ENCODE data around the gene SHD.

SHD gene

GRCh38 chr19:4292515-4292914 lies 13.4 kb downstream of the SHD start:
- no peak for DNase-seq
- in situ Hi-C loops (cut with HindIII; ENCODE audit: low pct_ligation_motif_present, low pct_unique_long_range_greater_than_20kb, low sequenced_read_pairs) = no loop called here

- in situ Hi-C loops (cut with HindIII; ENCODE audit: low pct_ligation_motif_present, low pct_unique_long_range_greater_than_20kb, low sequenced_read_pairs) = no loop called here
These were observed 15.3 kb downstream of the SHD start for GRCh38 chr19:4294389-4294788.

GRCh38 chr19:4295972-4296771 lies 17.1 kb downstream of the SHD start:
- DNase-seq = no peak
- in situ Hi-C loops (cut with HindIII; ENCODE audit: low pct_ligation_motif_present, low pct_unique_long_range_greater_than_20kb, low sequenced_read_pairs) = no loop called here

More at GRCh38 chr19:4294389-4294788, 15.3 kb downstream of the SHD start:
- no peak for DNase-seq

- in situ Hi-C loops (cut with HindIII; ENCODE audit: low pct_ligation_motif_present, low pct_unique_long_range_greater_than_20kb, low sequenced_read_pairs) = no loop called here
- no peak for DNase-seq
These were observed 19.1 kb downstream of the SHD start for GRCh38 chr19:4297901-4298809.

- DNase-seq = no peak
- in situ Hi-C loops (cut with HindIII; ENCODE audit: low pct_ligation_motif_present, low pct_unique_long_range_greater_than_20kb, low sequenced_read_pairs) = no loop called here
These were observed 19.9 kb downstream of the SHD start for GRCh38 chr19:4298810-4299550.

- in situ Hi-C loops (cut with HindIII; ENCODE audit: low pct_ligation_motif_present, low pct_unique_long_range_greater_than_20kb, low sequenced_read_pairs) = no loop called here
These were observed 21.5 kb downstream of the SHD start for GRCh38 chr19:4300589-4300988.

GRCh38 chr19:4301590-4302242 lies 22.6 kb downstream of the SHD start:
- in situ Hi-C loops (cut with HindIII; ENCODE audit: low pct_ligation_motif_present, low pct_unique_long_range_greater_than_20kb, low sequenced_read_pairs) = no loop called here

More at GRCh38 chr19:4300589-4300988, 21.5 kb downstream of the SHD start:
- DNase-seq = no peak

GRCh38 chr19:4302243-4302640 lies 23.2 kb downstream of the SHD start, which contains the start of gene TMIGD2:
Gene TMIGD2, minus strand, starts transcription at chr19:4302389. Its CDS starts 4 bp downstream, at chr19:4302385.
- in situ Hi-C loops (cut with HindIII; ENCODE audit: low pct_ligation_motif_present, low pct_unique_long_range_greater_than_20kb, low sequenced_read_pairs) = no loop called here
- no peak for DNase-seq

More at GRCh38 chr19:4301590-4302242, 22.6 kb downstream of the SHD start:
- DNase-seq = no peak

GRCh38 chr19:4303819-4304537 lies 24.9 kb downstream of the SHD start:
- in situ Hi-C loops (cut with HindIII; ENCODE audit: low pct_ligation_motif_present, low pct_unique_long_range_greater_than_20kb, low sequenced_read_pairs) = no loop called here
- no peak for DNase-seq

GRCh38 chr19:4304538-4305256 lies 25.6 kb downstream of the SHD start, which contains the start of gene FSD1:
Gene FSD1, plus strand, starts transcription at chr19:4304598. Its CDS starts 149 bp downstream, at chr19:4304747.
- in situ Hi-C loops (cut with HindIII; ENCODE audit: low pct_ligation_motif_present, low pct_unique_long_range_greater_than_20kb, low sequenced_read_pairs) = no loop called here
- peak; percentile 53 for DNase-seq

- DNase-seq = no peak
- in situ Hi-C loops (cut with HindIII; ENCODE audit: low pct_ligation_motif_present, low pct_unique_long_range_greater_than_20kb, low sequenced_read_pairs) = no loop called here
These were observed 26.2 kb downstream of the SHD start for GRCh38 chr19:4305257-4305612.

GRCh38 chr19:4305659-4306058 lies 26.6 kb downstream of the SHD start:
- no peak for DNase-seq
- in situ Hi-C loops (cut with HindIII; ENCODE audit: low pct_ligation_motif_present, low pct_unique_long_range_greater_than_20kb, low sequenced_read_pairs) = no loop called here

- no peak for DNase-seq
- in situ Hi-C loops (cut with HindIII; ENCODE audit: low pct_ligation_motif_present, low pct_unique_long_range_greater_than_20kb, low sequenced_read_pairs) = no loop called here
These were observed 31.4 kb downstream of the SHD start for GRCh38 chr19:4310247-4311121.

GRCh38 chr19:4313847-4314490 lies 34.9 kb downstream of the SHD start:
- in situ Hi-C loops (cut with HindIII; ENCODE audit: low pct_ligation_motif_present, low pct_unique_long_range_greater_than_20kb, low sequenced_read_pairs) = no loop called here

GRCh38 chr19:4316956-4317355 lies 37.9 kb downstream of the SHD start:
- no peak for DNase-seq
- in situ Hi-C loops (cut with HindIII; ENCODE audit: low pct_ligation_motif_present, low pct_unique_long_range_greater_than_20kb, low sequenced_read_pairs) = no loop called here

More at GRCh38 chr19:4313847-4314490, 34.9 kb downstream of the SHD start:
- DNase-seq = no peak

GRCh38 chr19:4318460-4318859 lies 39.4 kb downstream of the SHD start:
- no peak for DNase-seq
- in situ Hi-C loops (cut with HindIII; ENCODE audit: low pct_ligation_motif_present, low pct_unique_long_range_greater_than_20kb, low sequenced_read_pairs) = no loop called here

Data from ACHN (cell line).